Right lung (tissue), 5 donors: ENCODE measurements around the gene ZNRF3. TPM values are rescaled to one million over a fixed set of nuclear protein-coding genes. Genes with fewer than 3 reads are reported as not detected.
"Not testable (repeated sequence)": the region's sequence is repeated elsewhere in the genome, so short reads cannot be mapped to it uniquely, and the experiment has no call there.

ENCODE experiments used
- DNase-seq, 2 donors: peaks; one replicate each; pipeline ENCODE4 v3.0.0-alpha.2; 2013
- polyA plus RNA-seq, 5 donors: library from polyadenylated mRNA; unstranded; fragments of 120-200 nt; gene quantifications; one replicate each; pipeline versions ENCODE4 v1.2.1 to v1.2.3, GENCODE V29; 2013; ENCODE audit warnings: inconsistent platforms in 1 of 5, low replicate concordance in 1 of 5; ENCODE audit not compliant: insufficient read length in 5 of 5, insufficient read depth in 1 of 5

ZNRF3 gene
- polyA plus RNA-seq, 5 donors, result 20.8 to 33.3 (median 24.7) TPM

- DNase-seq, result no peak
These were observed 22.0 kb downstream of the ZNRF3 start for GRCh38 chr22:28905256-28905832.

- no peak for DNase-seq
These were observed 22.9 kb downstream of the ZNRF3 start for GRCh38 chr22:28906312-28906711.

GRCh38 chr22:28907311-28908008 lies 24.1 kb downstream of the ZNRF3 start:
- DNase-seq, result no peak

- not testable (repeated sequence) for DNase-seq
These were observed 25.4 kb downstream of the ZNRF3 start for GRCh38 chr22:28908810-28909209.

- DNase-seq, result no peak
These were observed 26.0 kb downstream of the ZNRF3 start for GRCh38 chr22:28909375-28909774.

- no peak for DNase-seq
These were observed 27.4 kb downstream of the ZNRF3 start for GRCh38 chr22:28910569-28911303.

GRCh38 chr22:28911304-28911690 lies 27.9 kb downstream of the ZNRF3 start:
- DNase-seq, result no peak

GRCh38 chr22:28911777-28912669 lies 28.7 kb downstream of the ZNRF3 start:
- DNase-seq, result peak; percentile 51 to 61

- DNase-seq, result no peak
These were observed 30.8 kb downstream of the ZNRF3 start for GRCh38 chr22:28914201-28914600.

GRCh38 chr22:28915969-28916368 lies 32.6 kb downstream of the ZNRF3 start:
- DNase-seq, result no peak

- DNase-seq, result peak; percentile 66 to 72
These were observed 34.6 kb downstream of the ZNRF3 start for GRCh38 chr22:28917747-28918549.

GRCh38 chr22:28918550-28919271 lies 35.3 kb downstream of the ZNRF3 start:
- no peak for DNase-seq

- no peak for DNase-seq
These were observed 37.6 kb downstream of the ZNRF3 start for GRCh38 chr22:28920757-28921584.

- no peak for DNase-seq
These were observed 38.2 kb downstream of the ZNRF3 start for GRCh38 chr22:28921585-28921879.

- DNase-seq, result no peak
These were observed 39.3 kb downstream of the ZNRF3 start for GRCh38 chr22:28922540-28923244.

- peak; percentile 53 to 57 for DNase-seq
These were observed 40.7 kb downstream of the ZNRF3 start for GRCh38 chr22:28923826-28924732.

GRCh38 chr22:28925916-28926315 lies 42.5 kb downstream of the ZNRF3 start:
- no peak for DNase-seq

- no peak for DNase-seq
These were observed 44.3 kb downstream of the ZNRF3 start for GRCh38 chr22:28927630-28928029.
